ENCODE data around the gene MRPS2. TPM values are rescaled to one million over a fixed set of nuclear protein-coding genes. Genes with fewer than 3 reads are reported as not detected.
A peak's percentile ranks its signal among the peaks of the same experiment; 100 is the strongest.

MRPS2 gene
- total and polyA plus RNA-seq, 2 donors, result 17.8 to 35.5 TPM

DNA sequence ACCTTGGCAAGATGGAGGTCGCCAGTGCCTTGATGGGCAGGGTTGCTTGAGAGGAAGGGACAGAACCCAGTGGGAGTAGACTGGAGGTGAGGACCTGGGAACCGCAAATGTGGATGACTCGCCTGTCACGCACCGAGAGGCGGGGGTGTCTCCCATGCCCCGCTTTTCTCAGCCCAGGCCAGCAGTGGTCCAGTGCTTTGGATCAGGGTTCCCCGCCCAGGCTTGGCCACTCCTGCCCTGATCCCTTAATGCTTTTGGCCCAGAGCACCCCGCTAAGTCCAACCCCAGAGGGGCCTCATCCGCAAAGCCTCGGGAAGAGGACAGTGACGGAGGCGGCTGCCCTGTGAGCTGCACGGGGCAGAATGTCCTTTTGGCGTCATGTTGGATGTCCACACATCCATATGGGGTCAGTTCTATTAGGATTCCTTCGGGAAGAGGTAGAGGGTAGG lies 2.4 kb downstream of the MRPS2 start:
- peaks cover 21 to 31% of the 10 kb centered on the region in 2 donors for H3K36me3 ChIP-seq (ENCODE audit: control insufficient read depth in 2 of 2, insufficient read depth in 2 of 2, low read length in 1 of 2)
- WGBS, result 92% methylated on average over 16 of the region's 16 CpGs
- DNase-seq (ENCODE audit: low read depth in 6 of 9, low spot score in 9 of 9), result no peak
- peaks cover 10 to 16% of the 10 kb centered on the region in 2 donors for H3K4me1 ChIP-seq (ENCODE audit: control insufficient read depth in 2 of 2, insufficient read depth in 2 of 2, low read length in 2 of 2)
- H3K27me3 ChIP-seq (ENCODE audit: control insufficient read depth in 2 of 2, insufficient read depth in 1 of 2, low read length in 1 of 2), result peaks cover 0 to 18% of the 10 kb centered on the region in 2 donors
- peaks cover 0 to 2% of the 10 kb centered on the region in 2 donors for H3K9me3 ChIP-seq (ENCODE audit: control insufficient read depth in 2 of 2, insufficient read depth in 1 of 2, low read length in 1 of 2)
- H3K27ac ChIP-seq (ENCODE audit: low read depth in 1 of 2, low read length in 1 of 2), result no peak overlapping the region
- no peak overlapping the region for H3K4me3 ChIP-seq (ENCODE audit: low read length in 2 of 2)

DNA sequence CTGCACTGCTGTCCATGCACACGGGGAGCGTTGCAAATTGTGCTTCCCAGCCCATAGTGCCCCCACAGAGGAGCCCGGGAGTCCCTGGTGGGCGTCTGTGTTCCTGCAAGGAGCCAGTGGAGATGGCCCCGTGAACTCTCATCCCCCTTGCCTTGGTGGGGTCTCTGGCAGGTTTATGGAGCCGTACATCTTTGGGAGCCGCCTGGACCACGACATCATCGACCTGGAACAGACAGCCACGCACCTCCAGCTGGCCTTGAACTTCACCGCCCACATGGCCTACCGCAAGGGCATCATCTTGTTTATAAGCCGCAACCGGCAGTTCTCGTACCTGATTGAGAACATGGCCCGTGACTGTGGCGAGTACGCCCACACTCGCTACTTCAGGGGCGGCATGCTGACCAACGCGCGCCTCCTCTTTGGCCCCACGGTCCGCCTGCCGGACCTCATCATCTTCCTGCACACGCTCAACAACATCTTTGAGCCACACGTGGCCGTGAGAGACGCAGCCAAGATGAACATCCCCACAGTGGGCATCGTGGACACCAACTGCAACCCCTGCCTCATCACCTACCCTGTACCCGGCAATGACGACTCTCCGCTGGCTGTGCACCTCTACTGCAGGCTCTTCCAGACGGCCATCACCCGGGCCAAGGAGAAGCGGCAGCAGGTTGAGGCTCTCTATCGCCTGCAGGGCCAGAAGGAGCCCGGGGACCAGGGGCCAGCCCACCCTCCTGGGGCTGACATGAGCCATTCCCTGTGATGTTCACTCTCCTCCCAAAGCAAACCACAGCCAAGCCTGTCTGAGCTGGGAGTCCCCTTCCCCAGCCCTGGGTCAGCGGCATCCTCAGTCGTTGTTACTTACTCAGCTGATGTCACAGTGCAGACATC lies 3.1 kb downstream of the MRPS2 start:
- no peak for DNase-seq (ENCODE audit: low read depth in 6 of 9, low spot score in 9 of 9)
- Histone ChIP-seq H3K27me3 (ENCODE audit: control insufficient read depth in 2 of 2, insufficient read depth in 1 of 2, low read length in 1 of 2) (peaks cover 0 to 13% of the 10 kb centered on the region in 2 donors), H3K4me1 (ENCODE audit: control insufficient read depth in 2 of 2, insufficient read depth in 2 of 2, low read length in 2 of 2) (peaks cover 10 to 16% of the 10 kb centered on the region in 2 donors), H3K9me3 (ENCODE audit: control insufficient read depth in 2 of 2, insufficient read depth in 1 of 2, low read length in 1 of 2) (peaks cover 0 to 2% of the 10 kb centered on the region in 2 donors), H3K27ac (ENCODE audit: low read depth in 1 of 2, low read length in 1 of 2) (no peak overlapping the region), H3K4me3 (ENCODE audit: low read length in 2 of 2) (no peak overlapping the region), H3K36me3 (ENCODE audit: control insufficient read depth in 2 of 2, insufficient read depth in 2 of 2, low read length in 1 of 2) (peaks cover 21 to 31% of the 10 kb centered on the region in 2 donors)
- 97% methylated on average over 41 of the region's 41 CpGs for WGBS

DNA sequence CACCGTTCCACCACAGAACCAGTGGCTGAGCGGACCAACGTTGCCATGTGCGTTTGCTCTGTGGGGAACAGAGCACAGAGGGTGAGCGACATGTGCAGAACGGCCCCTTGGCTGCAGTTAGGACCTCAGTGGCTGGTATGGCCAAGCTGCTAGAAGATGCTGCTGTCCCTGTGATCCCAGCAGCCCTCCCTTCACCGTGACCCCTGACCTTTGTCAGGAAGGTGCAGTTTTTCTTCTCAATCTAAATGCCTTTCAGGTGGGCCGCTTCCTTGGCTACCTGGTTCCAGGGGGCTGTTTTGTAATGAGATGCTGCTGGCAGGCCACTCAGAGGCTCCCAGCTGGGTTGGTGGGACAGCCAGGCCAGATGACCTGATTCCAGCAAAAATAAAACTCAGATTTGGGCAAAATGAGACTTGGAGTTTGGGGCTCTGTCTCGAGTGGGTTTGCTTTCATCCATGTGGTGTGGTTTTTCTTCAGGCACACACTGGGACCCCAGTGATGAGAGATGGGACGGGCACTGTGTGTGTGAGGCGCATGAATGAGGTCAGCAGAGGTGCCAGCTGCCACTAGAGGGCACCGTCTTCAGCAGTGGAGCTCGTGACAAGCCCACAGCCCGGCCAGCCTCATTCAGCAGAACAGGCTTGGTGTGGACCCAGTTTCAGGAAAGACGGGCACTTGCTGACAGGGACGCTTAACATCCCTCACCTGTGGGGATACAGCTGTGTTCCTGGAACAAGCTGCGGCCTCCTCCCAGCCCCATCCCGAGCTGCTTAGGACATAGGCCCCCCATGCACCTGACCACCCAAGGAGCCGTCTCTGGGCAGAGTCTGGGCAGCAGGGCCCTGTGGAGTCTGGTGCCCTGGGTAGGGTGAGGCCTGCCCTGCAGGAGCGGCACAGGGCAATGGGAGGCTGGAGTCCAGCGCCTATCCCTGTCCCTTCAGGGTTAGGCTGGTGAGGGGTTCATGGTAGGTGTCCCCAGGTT lies 4.1 kb downstream of the MRPS2 start:
- 86% methylated on average over 21 of the region's 21 CpGs for WGBS
- DNase-seq (ENCODE audit: low read depth in 6 of 9, low spot score in 9 of 9), result peak in 6 of 9 donors; percentile 18 to 55 (median 42)
- peaks cover 0 to 4% of the 10 kb centered on the region in 2 donors for H3K27me3 ChIP-seq (ENCODE audit: control insufficient read depth in 2 of 2, insufficient read depth in 1 of 2, low read length in 1 of 2)
- H3K4me1 ChIP-seq (ENCODE audit: control insufficient read depth in 2 of 2, insufficient read depth in 2 of 2, low read length in 2 of 2), result peaks cover 7 to 11% of the 10 kb centered on the region in 2 donors
- peaks cover 21 to 31% of the 10 kb centered on the region in 2 donors for H3K36me3 ChIP-seq (ENCODE audit: control insufficient read depth in 2 of 2, insufficient read depth in 2 of 2, low read length in 1 of 2)
- H3K27ac ChIP-seq (ENCODE audit: low read depth in 1 of 2, low read length in 1 of 2), result no peak overlapping the region
- no peak overlapping the region for H3K4me3 ChIP-seq (ENCODE audit: low read length in 2 of 2)
- peaks cover 0 to 2% of the 10 kb centered on the region in 2 donors for H3K9me3 ChIP-seq (ENCODE audit: control insufficient read depth in 2 of 2, insufficient read depth in 1 of 2, low read length in 1 of 2)

DNA sequence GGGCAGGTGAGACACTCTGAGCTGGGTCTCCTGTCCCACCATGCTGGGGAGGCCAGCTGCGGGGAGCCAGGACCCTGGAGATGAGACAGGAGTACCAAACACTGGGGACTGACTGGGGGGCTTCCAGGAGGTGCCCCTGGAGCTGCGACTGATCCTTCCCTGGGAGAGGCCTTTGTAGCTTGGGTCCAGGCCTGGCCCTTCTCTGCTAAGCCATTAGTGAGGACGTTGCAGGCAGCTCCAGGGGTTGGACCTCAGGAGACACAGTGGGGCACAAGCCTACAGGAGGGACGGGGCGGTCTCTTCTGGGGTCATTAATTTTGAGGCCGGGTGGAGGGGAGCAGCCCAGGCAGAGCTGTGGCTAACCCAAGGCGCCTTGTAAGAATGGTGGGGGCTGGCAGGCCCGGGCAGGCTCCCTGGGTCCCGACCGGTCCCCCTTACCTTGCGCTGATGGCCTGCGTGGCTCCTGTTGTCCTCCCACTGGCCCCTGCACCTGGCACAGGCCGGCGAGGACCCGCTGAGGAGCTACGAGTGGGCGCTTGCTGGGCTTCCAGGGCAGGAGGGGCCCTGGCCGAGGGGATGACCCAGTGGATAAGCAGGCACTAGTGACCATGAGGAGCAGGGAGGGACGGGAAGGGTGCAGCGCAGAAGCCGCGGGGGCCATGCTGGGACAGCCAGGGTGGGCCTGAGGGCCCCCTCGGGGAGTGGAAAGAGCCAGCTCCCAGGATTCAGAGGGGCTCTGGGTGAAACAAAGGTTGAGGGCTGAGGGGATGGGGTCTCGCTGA lies 5.1 kb downstream of the MRPS2 start:
- H3K9me3 ChIP-seq (ENCODE audit: control insufficient read depth in 2 of 2, insufficient read depth in 1 of 2, low read length in 1 of 2), result peaks cover 0 to 2% of the 10 kb centered on the region in 2 donors
- no peak overlapping the region for H3K27ac ChIP-seq (ENCODE audit: low read depth in 1 of 2, low read length in 1 of 2)
- H3K4me1 ChIP-seq (ENCODE audit: control insufficient read depth in 2 of 2, insufficient read depth in 2 of 2, low read length in 2 of 2), result peaks cover 7 to 10% of the 10 kb centered on the region in 2 donors
- 96% methylated on average over 24 of the region's 24 CpGs for WGBS
- peaks cover 21 to 31% of the 10 kb centered on the region in 2 donors for H3K36me3 ChIP-seq (ENCODE audit: control insufficient read depth in 2 of 2, insufficient read depth in 2 of 2, low read length in 1 of 2)
- H3K4me3 ChIP-seq (ENCODE audit: low read length in 2 of 2), result no peak overlapping the region
- no peak for DNase-seq (ENCODE audit: low read depth in 6 of 9, low spot score in 9 of 9)
- H3K27me3 ChIP-seq (ENCODE audit: control insufficient read depth in 2 of 2, insufficient read depth in 1 of 2, low read length in 1 of 2), result no peaks in the 10 kb centered on the region

DNA sequence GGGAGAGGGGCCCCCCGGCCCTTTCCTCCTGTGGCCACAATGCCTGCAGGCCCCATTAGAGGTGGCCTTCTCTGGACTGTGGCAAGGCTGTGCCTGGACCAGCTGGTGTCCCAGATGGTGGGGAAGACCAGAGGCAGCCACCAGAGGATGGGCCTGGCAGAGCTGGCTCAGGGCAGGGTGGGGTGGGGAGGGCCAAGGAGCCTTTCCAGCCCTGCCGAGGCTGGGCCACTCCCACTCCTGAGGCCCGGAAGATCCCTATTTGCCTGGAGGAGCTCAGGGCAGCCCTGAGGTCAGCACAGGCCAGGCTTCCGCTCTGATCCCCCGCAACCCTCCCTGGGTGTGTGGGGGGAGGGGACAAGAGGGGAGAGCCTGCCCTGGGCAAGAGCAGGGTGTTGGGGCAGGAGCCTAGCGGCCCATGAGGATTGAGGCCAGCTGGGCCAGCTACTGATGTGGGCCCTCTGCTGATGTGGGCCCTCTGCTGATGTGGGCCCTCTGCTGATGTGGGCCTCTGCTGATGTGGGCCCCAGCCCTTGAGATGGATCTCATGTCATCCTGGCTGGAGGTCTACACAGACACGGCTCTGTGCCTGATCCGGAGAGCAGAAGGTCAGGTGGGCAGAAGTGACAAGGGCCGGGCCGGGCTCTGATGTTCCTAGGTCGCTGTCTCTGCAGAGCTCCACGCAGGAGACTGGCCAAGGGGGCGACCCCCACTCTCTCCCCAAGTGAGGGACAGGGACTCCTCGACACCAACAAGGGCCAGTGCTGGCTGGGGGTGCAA lies 6.0 kb downstream of the MRPS2 start:
- 89% methylated on average over 14 of the region's 14 CpGs for WGBS
- Histone ChIP-seq H3K36me3 (ENCODE audit: control insufficient read depth in 2 of 2, insufficient read depth in 2 of 2, low read length in 1 of 2) (peaks cover 21 to 31% of the 10 kb centered on the region in 2 donors), H3K27me3 (ENCODE audit: control insufficient read depth in 2 of 2, insufficient read depth in 1 of 2, low read length in 1 of 2) (no peaks in the 10 kb centered on the region), H3K4me1 (ENCODE audit: control insufficient read depth in 2 of 2, insufficient read depth in 2 of 2, low read length in 2 of 2) (peaks cover 5 to 6% of the 10 kb centered on the region in 2 donors), H3K9me3 (ENCODE audit: control insufficient read depth in 2 of 2, insufficient read depth in 1 of 2, low read length in 1 of 2) (peaks cover 0 to 2% of the 10 kb centered on the region in 2 donors), H3K4me3 (ENCODE audit: low read length in 2 of 2) (no peak overlapping the region), H3K27ac (ENCODE audit: low read depth in 1 of 2, low read length in 1 of 2) (no peak overlapping the region)
- no peak for DNase-seq (ENCODE audit: low read depth in 6 of 9, low spot score in 9 of 9)

DNA sequence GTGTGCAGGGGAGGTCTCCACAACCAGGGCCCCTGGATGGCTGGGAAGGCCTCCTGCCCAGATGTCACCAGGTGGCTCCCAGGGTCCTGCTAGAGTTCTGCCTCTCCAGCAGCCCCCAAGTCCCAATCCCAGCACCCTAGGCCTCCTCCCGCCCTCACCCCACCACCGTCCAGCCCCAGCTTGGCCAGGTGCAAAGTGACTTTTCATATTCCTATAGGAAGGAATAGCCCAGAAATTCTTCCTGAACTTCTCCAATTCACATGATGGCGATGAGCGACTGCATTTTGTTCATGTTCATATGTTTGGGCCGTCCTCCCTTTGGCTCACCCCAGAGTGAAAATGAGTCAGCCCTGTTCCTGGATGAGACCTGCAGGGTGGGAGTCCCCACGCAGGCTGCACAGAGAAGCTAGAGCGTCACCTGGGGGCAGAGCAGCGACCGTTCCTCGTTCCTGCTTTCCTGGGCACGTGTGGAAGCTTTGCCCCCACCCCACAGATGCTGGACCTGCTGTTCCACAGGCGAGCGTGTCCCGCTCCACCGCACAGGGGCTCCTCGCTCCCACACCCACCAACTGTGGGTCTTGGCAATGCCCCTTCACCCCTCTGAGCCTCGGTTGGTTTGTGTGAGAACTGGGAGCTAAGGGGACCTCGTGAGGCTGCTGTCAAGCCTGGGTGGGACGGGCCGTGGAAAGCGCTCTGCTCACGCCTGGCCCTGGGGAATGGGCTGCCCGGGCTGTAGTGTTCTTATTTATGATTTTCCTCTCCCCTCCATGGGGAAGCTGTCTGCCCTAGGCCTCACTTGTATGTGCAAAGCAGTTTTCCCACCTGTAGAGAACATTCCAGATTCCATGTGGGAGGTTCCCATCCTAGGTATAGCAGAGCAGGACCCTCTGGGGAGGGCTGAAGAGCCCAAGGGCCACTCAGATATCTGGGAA lies 6.9 kb downstream of the MRPS2 start:
- Histone ChIP-seq H3K27me3 (ENCODE audit: control insufficient read depth in 2 of 2, insufficient read depth in 1 of 2, low read length in 1 of 2) (no peaks in the 10 kb centered on the region), H3K4me1 (ENCODE audit: control insufficient read depth in 2 of 2, insufficient read depth in 2 of 2, low read length in 2 of 2) (no peaks in the 10 kb centered on the region), H3K27ac (ENCODE audit: low read depth in 1 of 2, low read length in 1 of 2) (no peak overlapping the region), H3K9me3 (ENCODE audit: control insufficient read depth in 2 of 2, insufficient read depth in 1 of 2, low read length in 1 of 2) (peaks cover 0 to 2% of the 10 kb centered on the region in 2 donors), H3K4me3 (ENCODE audit: low read length in 2 of 2) (no peak overlapping the region), H3K36me3 (ENCODE audit: control insufficient read depth in 2 of 2, insufficient read depth in 2 of 2, low read length in 1 of 2) (peaks cover 20 to 27% of the 10 kb centered on the region in 2 donors)
- DNase-seq (ENCODE audit: low read depth in 6 of 9, low spot score in 9 of 9), result no peak
- 92% methylated on average over 23 of the region's 23 CpGs for WGBS

DNA sequence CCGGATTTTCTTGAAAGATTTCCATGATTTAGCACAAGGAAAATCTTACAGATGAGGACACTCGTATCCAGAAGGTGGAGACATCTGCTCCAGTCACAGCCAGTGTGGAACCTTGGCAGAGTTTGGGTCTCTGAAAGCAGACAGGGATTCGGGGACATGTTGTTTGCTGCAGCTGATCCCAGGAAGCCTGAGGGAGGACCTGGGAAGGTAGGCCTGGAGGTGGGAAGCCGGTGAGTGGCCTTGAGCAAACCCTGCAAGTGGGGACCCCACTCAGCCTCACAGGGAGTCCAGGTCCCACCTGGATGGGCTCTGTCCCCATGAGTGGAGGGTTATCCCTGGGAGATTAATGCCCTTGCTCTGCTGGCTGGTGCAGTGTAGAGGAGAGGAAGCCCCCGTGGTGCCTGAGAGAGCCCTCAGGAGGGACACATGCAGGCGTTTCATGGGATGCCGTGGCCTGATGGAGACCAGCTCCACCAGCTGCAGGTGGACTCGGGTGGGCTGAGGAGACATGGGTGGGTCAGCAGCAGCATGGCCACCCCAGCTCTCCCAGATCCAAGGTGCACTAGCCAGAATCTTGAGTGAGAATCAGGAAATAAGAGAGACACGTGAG lies 7.8 kb downstream of the MRPS2 start:
- H3K27ac ChIP-seq (ENCODE audit: low read depth in 1 of 2, low read length in 1 of 2), result no peak overlapping the region
- H3K27me3 ChIP-seq (ENCODE audit: control insufficient read depth in 2 of 2, insufficient read depth in 1 of 2, low read length in 1 of 2), result no peaks in the 10 kb centered on the region
- 91% methylated on average over 9 of the region's 9 CpGs for WGBS
- H3K36me3 ChIP-seq (ENCODE audit: control insufficient read depth in 2 of 2, insufficient read depth in 2 of 2, low read length in 1 of 2), result peaks cover 16 to 20% of the 10 kb centered on the region in 2 donors
- H3K4me1 ChIP-seq (ENCODE audit: control insufficient read depth in 2 of 2, insufficient read depth in 2 of 2, low read length in 2 of 2), result no peaks in the 10 kb centered on the region
- peaks cover 0 to 2% of the 10 kb centered on the region in 2 donors for H3K9me3 ChIP-seq (ENCODE audit: control insufficient read depth in 2 of 2, insufficient read depth in 1 of 2, low read length in 1 of 2)
- no peak for DNase-seq (ENCODE audit: low read depth in 6 of 9, low spot score in 9 of 9)
- no peak overlapping the region for H3K4me3 ChIP-seq (ENCODE audit: low read length in 2 of 2)
